IPS DF 4.7 (cell line): ENCODE measurements around the gene METTL26.

ENCODE experiments used
- DNase-seq: peaks from one replicate; pipeline ENCODE4 v3.0.0-alpha.2; 2013; ENCODE audit warnings: low spot score; ENCODE audit errors: extremely low read depth

The METTL26 gene

DNA sequence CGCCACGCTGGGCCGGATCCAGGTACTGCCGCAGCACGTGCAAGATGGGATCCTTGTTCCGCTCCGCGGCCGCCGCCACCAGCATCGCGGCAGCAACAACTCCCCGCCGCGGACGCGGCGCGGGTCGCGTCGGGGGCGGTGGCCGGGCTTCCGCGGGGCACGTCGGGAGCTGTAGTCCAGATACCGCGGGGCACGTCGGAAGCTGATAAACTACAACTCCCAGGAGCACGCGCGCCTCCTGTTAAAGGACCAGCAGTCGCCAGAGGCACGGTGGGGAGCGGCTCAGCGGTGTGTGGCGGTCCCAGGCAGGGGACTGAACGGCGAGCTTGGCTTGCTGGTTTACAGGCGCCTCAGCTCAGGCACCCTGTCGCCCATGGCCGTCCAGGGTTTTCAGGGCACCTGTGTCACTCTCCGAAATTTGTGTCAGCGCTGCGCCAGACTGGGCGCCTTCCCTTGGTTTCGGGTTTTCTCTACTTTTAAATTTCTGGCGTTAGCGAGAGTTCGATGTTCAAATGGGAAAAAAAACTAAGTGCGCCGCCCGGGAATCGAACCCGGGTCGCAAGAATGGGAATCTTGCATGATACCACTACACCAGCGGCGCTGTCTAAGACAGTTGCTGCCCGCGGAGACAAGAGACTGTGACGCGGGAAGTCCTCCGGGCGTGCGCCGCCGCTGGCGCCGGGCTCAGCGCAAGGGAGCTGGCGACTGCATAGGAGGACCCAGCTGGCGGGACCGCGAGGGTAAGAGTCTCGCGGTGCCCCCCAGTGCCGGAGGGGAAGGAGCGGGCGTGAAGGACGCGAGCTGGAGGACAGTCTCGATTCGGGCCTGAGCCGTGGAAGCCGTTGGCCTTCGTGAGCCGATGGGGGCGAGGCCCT is at the start of gene METTL26:
Gene METTL26 (minus strand): TSS at position 100 of the 875 bp plus-strand sequence. CDS start 15 bp downstream, at position 85.
- no peak for DNase-seq

- DNase-seq, result no peak
Measured at GRCh38 chr16:684961-685696, 49.0 kb upstream of the METTL26 start.

- DNase-seq, result no peak
Measured at GRCh38 chr16:684071-684794, 48.1 kb upstream of the METTL26 start, which contains the start of gene JMJD8. Gene JMJD8 (minus strand): TSS chr16:684334. CDS start chr16:684319, 15 bp downstream.

GRCh38 chr16:683396-684070 is 47.4 kb upstream of the METTL26 start:
- no peak for DNase-seq

GRCh38 chr16:682493-683395 is 46.6 kb upstream of the METTL26 start:
- DNase-seq, result no peak

- DNase-seq, result no peak
Measured at GRCh38 chr16:681746-682427, 45.8 kb upstream of the METTL26 start.

GRCh38 chr16:680967-681745 is 45.1 kb upstream of the METTL26 start:
- no peak for DNase-seq

DNA sequence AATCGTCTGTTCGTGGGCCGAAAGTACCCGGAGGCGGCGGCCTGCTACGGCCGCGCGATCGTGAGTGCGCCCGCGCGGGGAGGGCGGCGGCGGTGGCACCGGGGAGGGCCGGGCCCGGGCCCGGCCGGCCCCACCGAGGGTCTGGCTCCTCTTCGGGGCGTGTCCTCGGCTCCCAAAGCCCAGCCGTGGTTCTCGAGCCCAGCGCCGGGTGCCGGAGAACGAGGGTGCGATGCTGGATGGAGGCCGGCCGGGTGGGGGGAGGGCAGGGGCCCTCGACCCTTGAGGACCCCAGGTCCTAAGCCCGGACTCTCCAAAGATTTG is 44.5 kb upstream of the METTL26 start:
- DNase-seq, result no peak

GRCh38 chr16:679814-680624 is 43.9 kb upstream of the METTL26 start, which contains the start of gene STUB1:
Gene STUB1 (plus strand): TSS chr16:680410. CDS start chr16:680526, 116 bp downstream.
- no peak for DNase-seq

- DNase-seq, result no peak
Measured at GRCh38 chr16:678858-679813, 43.0 kb upstream of the METTL26 start.

- no peak for DNase-seq
Measured at GRCh38 chr16:678209-678857, 42.2 kb upstream of the METTL26 start.

DNA sequence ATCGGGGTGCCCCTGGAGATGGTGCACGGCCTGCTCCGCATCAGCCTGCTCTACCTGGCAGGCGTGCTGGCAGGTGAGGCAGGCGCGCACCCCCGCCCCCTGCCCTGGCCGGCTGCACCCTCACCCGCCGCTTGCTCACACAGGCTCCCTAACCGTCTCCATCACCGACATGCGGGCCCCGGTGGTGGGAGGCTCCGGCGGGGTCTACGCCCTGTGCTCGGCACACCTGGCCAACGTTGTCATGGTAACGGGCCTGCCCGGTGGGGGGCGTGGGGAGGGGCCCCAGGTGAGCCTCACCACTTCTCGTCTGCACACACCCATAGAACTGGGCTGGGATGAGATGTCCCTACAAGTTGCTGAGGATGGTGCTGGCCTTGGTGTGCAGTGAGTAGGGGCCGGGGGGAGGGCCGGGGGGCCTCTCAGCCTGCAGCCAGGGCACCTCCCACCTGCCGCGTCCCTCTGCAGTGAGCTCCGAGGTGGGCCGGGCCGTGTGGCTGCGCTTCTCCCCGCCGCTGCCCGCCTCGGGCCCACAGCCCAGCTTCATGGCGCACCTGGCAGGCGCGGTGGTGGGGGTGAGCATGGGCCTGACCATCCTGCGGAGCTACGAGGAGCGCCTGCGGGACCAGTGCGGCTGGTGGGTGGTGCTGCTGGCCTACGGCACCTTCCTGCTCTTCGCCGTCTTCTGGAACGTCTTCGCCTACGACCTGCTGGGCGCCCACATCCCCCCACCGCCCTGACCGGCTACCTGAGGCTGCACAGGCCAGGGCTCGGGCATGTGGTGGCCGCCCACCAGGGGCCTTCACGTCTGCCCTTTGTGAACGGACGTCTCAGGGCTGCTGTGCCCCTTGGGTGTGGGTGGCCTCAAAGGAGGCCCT is 41.4 kb upstream of the METTL26 start:
- DNase-seq, result no peak

GRCh38 chr16:676913-677312 is 40.8 kb upstream of the METTL26 start:
- DNase-seq, result no peak

- DNase-seq, result no peak
Measured at GRCh38 chr16:676565-676902, 40.4 kb upstream of the METTL26 start.

DNA sequence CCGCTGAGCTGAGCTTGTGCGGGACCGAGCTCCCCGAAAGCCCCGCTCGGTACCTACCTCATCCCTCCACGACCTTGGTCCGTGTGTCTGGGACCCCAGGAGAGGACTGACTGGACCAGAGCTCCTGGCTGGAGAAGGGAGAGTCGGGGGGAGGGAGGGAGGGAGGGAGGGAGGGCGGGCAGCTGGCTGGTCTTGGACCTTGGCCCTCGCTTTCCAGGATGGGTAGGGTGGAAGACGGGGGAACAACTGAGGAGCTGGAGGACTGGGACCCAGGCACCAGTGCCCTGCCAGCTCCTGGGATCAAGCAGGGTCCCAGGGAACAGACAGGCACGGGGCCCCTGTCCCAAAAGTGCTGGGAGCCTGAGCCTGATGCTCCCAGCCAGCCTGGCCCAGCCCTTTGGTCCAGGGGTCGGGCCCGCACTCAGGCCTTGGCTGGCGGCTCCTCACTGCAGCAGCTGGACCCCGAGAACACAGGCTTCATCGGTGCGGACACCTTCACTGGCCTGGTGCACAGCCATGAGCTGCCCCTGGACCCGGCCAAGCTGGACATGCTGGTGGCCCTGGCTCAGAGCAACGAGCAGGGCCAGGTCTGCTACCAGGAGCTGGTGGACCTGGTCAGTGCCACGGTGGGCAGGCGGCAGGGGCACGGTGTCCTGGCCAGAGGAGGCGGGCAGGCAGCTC is 39.9 kb upstream of the METTL26 start:
- DNase-seq, result no peak
